PFSK-1 (cell line): Measurements from ENCODE around the gene MMP8.

Source experiments
- FOXP2 ChIP-seq: optimal IDR thresholded peaks from 2 replicates; pipeline ENCODE3; 2011; ENCODE audit warnings: borderline replicate concordance, control low read depth, inconsistent platforms; ENCODE audit not compliant: insufficient read depth; ENCODE audit errors: extremely low read length, extremely low read depth
- POLR2AphosphoS5 ChIP-seq: IDR thresholded peaks from 2 replicates; pipeline ENCODE4 v1.6.1; 2012; ENCODE audit warnings: low read depth, mild to moderate bottlenecking, control low read depth, low read length, moderate library complexity
- REST ChIP-seq, 2 experiments: IDR thresholded peaks; 2 replicates each; pipeline versions ENCODE4 v1.6.1 to v1.8.0; 2011 to 2012; ENCODE audit warnings: low read depth in 2 of 2, low read length in 2 of 2, control low read depth in 1 of 2, inconsistent platforms in 1 of 2, mild to moderate bottlenecking in 1 of 2, moderate library complexity in 1 of 2; ENCODE audit not compliant: insufficient read depth in 1 of 2
- SIN3A ChIP-seq: IDR thresholded peaks from 2 replicates; pipeline ENCODE4 v1.6.1; 2012; ENCODE audit warnings: mild to moderate bottlenecking, low read length, moderate library complexity, borderline replicate concordance; ENCODE audit not compliant: insufficient read depth
- TAF1 ChIP-seq: IDR thresholded peaks from 2 replicates; pipeline ENCODE4 v1.6.1; 2012; ENCODE audit warnings: low read length, control low read depth, borderline replicate concordance; ENCODE audit not compliant: insufficient read depth

GRCh38 chr11:102773386-102773785, 48.6 kb upstream of the MMP8 start:
- no peak for TF ChIP-seq SIN3A
- no peak for TF ChIP-seq TAF1
- TF ChIP-seq REST (IDR thresholded peaks at IDR 0.05; ENCODE audit: insufficient read depth in 1 of 2, low read depth in 2 of 2, low read length in 2 of 2): no peak
- TF ChIP-seq POLR2AphosphoS5: no peak
- TF ChIP-seq FOXP2: no peak
